Nephron progenitor cell (in vitro differentiated cells): ENCODE results near the gene REXO2.

Source experiments
- DNase-seq: peaks from one replicate; pipeline ENCODE4 v3.0.0; 2021
- H3K27ac Mint-ChIP-seq: 2 replicates; pipeline ENCODE4 v1.8.0; 2021; ENCODE audit warnings: mild to moderate bottlenecking, moderate library complexity, mixed read lengths
- H3K27me3 Mint-ChIP-seq: 2 replicates; pipeline ENCODE4 v1.8.0; 2021; ENCODE audit warnings: mild to moderate bottlenecking, low read depth, mixed read lengths; ENCODE audit not compliant: poor library complexity
- H3K36me3 Mint-ChIP-seq: 2 replicates; pipeline ENCODE4 v1.8.0; 2021; ENCODE audit warnings: low read depth, mixed read lengths
- H3K4me1 Mint-ChIP-seq: 2 replicates; pipeline ENCODE4 v1.8.0; 2021; ENCODE audit warnings: mixed read lengths
- H3K4me3 Mint-ChIP-seq: 2 replicates; pipeline ENCODE4 v1.8.0; 2021; ENCODE audit warnings: mild to moderate bottlenecking, moderate library complexity, mixed read lengths
- H3K9me3 Mint-ChIP-seq: 2 replicates; pipeline ENCODE4 v1.8.0; 2021; ENCODE audit warnings: mild to moderate bottlenecking, moderate library complexity, mixed read lengths
- CTCF ChIP-seq: fragments of 200-600 bp; sonication (generic); IDR thresholded peaks from 2 replicates; pipeline ENCODE4 v1.5.0; 2021; ENCODE audit warnings: antibody characterized with exemption

The REXO2 gene

GRCh38 chr11:114442536-114442935 lies 3.3 kb downstream of the REXO2 start:
- no peaks in the 10 kb centered on the region for H3K27me3 Mint-ChIP-seq
- TF ChIP-seq CTCF, result no peak
- H3K36me3 Mint-ChIP-seq, result peaks cover 39% of the 10 kb centered on the region
- no peak overlapping the region for H3K27ac Mint-ChIP-seq
- peaks cover 55% of the 10 kb centered on the region for H3K4me1 Mint-ChIP-seq
- H3K4me3 Mint-ChIP-seq, result no peak overlapping the region
- no peak for DNase-seq
- H3K9me3 Mint-ChIP-seq, result no peaks in the 10 kb centered on the region

GRCh38 chr11:114447444-114447843 lies 8.2 kb downstream of the REXO2 start:
- H3K9me3 Mint-ChIP-seq, result no peaks in the 10 kb centered on the region
- no peak for DNase-seq
- no peaks in the 10 kb centered on the region for H3K27me3 Mint-ChIP-seq
- peaks cover 52% of the 10 kb centered on the region for H3K36me3 Mint-ChIP-seq
- TF ChIP-seq CTCF, result no peak
- H3K4me3 Mint-ChIP-seq, result no peak overlapping the region
- H3K27ac Mint-ChIP-seq, result no peak overlapping the region
- H3K4me1 Mint-ChIP-seq, result peaks cover 14% of the 10 kb centered on the region

GRCh38 chr11:114447892-114448291 lies 8.6 kb downstream of the REXO2 start:
- H3K9me3 Mint-ChIP-seq, result no peaks in the 10 kb centered on the region
- peaks cover 57% of the 10 kb centered on the region for H3K36me3 Mint-ChIP-seq
- H3K27ac Mint-ChIP-seq, result no peak overlapping the region
- H3K27me3 Mint-ChIP-seq, result no peaks in the 10 kb centered on the region
- peaks cover 14% of the 10 kb centered on the region for H3K4me1 Mint-ChIP-seq
- no peak for TF ChIP-seq CTCF
- no peak for DNase-seq
- H3K4me3 Mint-ChIP-seq, result no peak overlapping the region

GRCh38 chr11:114448749-114449482 lies 9.6 kb downstream of the REXO2 start:
- H3K9me3 Mint-ChIP-seq, result no peaks in the 10 kb centered on the region
- no peak for DNase-seq
- no peaks in the 10 kb centered on the region for H3K27me3 Mint-ChIP-seq
- peaks cover 6% of the 10 kb centered on the region for H3K4me1 Mint-ChIP-seq
- no peak overlapping the region for H3K27ac Mint-ChIP-seq
- no peak for TF ChIP-seq CTCF
- no peak overlapping the region for H3K4me3 Mint-ChIP-seq
- peaks cover 64% of the 10 kb centered on the region for H3K36me3 Mint-ChIP-seq

GRCh38 chr11:114449845-114450244 lies 10.6 kb downstream of the REXO2 start:
- TF ChIP-seq CTCF, result no peak
- Mint-ChIP-seq H3K4me3 (no peak overlapping the region), H3K4me1 (no peaks in the 10 kb centered on the region), H3K27me3 (no peaks in the 10 kb centered on the region), H3K27ac (no peak overlapping the region), H3K36me3 (peaks cover 60% of the 10 kb centered on the region), H3K9me3 (no peaks in the 10 kb centered on the region)
- no peak for DNase-seq

- no peak overlapping the region for H3K4me3 Mint-ChIP-seq
- H3K4me1 Mint-ChIP-seq, result no peaks in the 10 kb centered on the region
- no peaks in the 10 kb centered on the region for H3K9me3 Mint-ChIP-seq
- H3K27me3 Mint-ChIP-seq, result no peaks in the 10 kb centered on the region
- TF ChIP-seq CTCF, result no peak
- H3K36me3 Mint-ChIP-seq, result peaks cover 44% of the 10 kb centered on the region
- no peak for DNase-seq
- H3K27ac Mint-ChIP-seq, result no peak overlapping the region
Measured at GRCh38 chr11:114452399-114452798, 13.1 kb downstream of the REXO2 start.
